Calu3 (cell line): ENCODE measurements around the gene NNMT. TPM values are rescaled to one million over a fixed set of nuclear protein-coding genes. Genes with fewer than 3 reads are reported as not detected.
A peak's percentile ranks its signal among the peaks of the same experiment; 100 is the strongest.

Experiments
- BruUV-seq: library from RNA; stranded (reverse); fragments of 400-500 nt; replicated peaks from 2 replicates; lab custom pipeline; 2021; lab: Mats Ljungman, UMichigan
- CTCF ChIA-PET: fragments of 300-600 bp; sonication (Branson Sonifier 250); formaldehyde crosslinking; loops from one replicate; lab custom pipeline; 2022; ENCODE audit warnings: antibody characterized with exemption; lab: Charles Lee
- DNase-seq: peaks from one replicate; pipeline ENCODE4 v3.0.0; 2022
- H3K27ac Mint-ChIP-seq: one replicate; pipeline ENCODE4 v1.8.0; 2022; ENCODE audit warnings: mixed read lengths; ENCODE audit not compliant: unreplicated experiment
- H3K27me3 Mint-ChIP-seq: one replicate; pipeline ENCODE4 v1.8.0; 2022; ENCODE audit warnings: mixed read lengths; ENCODE audit not compliant: unreplicated experiment
- H3K36me3 Mint-ChIP-seq: one replicate; pipeline ENCODE4 v1.8.0; 2022; ENCODE audit warnings: mild to moderate bottlenecking, moderate library complexity, mixed read lengths; ENCODE audit not compliant: insufficient read depth, unreplicated experiment
- H3K4me1 Mint-ChIP-seq: one replicate; pipeline ENCODE4 v1.8.0; 2022; ENCODE audit warnings: mild to moderate bottlenecking, low read depth, mixed read lengths; ENCODE audit not compliant: unreplicated experiment
- H3K4me3 Mint-ChIP-seq: one replicate; pipeline ENCODE4 v1.8.0; 2022; ENCODE audit warnings: mild to moderate bottlenecking, low read depth, moderate library complexity, mixed read lengths; ENCODE audit not compliant: unreplicated experiment
- H3K9me3 Mint-ChIP-seq: one replicate; pipeline ENCODE4 v1.8.0; 2022; ENCODE audit warnings: low read depth, mixed read lengths; ENCODE audit not compliant: unreplicated experiment
- CTCF ChIP-seq: fragments of 200-600 bp; IDR thresholded peaks from one replicate; pipeline ENCODE4 v1.8.0; 2022; ENCODE audit warnings: antibody characterized with exemption; ENCODE audit not compliant: unreplicated experiment
- intact Hi-C: fragments of 100-400 bp; cut with micrococcal nuclease; formaldehyde crosslinking; loops from one replicate; pipeline ENCODE4 v1.10.0; 2022; ENCODE audit not compliant: unreplicated experiment
- total RNA-seq: library from RNA; stranded (reverse); gene quantifications from 2 replicates; pipeline ENCODE4 v1.2.3, GENCODE V29; 2022

The NNMT gene
- total RNA-seq, 1 experiment from 2014 or later: 116 TPM

DNA sequence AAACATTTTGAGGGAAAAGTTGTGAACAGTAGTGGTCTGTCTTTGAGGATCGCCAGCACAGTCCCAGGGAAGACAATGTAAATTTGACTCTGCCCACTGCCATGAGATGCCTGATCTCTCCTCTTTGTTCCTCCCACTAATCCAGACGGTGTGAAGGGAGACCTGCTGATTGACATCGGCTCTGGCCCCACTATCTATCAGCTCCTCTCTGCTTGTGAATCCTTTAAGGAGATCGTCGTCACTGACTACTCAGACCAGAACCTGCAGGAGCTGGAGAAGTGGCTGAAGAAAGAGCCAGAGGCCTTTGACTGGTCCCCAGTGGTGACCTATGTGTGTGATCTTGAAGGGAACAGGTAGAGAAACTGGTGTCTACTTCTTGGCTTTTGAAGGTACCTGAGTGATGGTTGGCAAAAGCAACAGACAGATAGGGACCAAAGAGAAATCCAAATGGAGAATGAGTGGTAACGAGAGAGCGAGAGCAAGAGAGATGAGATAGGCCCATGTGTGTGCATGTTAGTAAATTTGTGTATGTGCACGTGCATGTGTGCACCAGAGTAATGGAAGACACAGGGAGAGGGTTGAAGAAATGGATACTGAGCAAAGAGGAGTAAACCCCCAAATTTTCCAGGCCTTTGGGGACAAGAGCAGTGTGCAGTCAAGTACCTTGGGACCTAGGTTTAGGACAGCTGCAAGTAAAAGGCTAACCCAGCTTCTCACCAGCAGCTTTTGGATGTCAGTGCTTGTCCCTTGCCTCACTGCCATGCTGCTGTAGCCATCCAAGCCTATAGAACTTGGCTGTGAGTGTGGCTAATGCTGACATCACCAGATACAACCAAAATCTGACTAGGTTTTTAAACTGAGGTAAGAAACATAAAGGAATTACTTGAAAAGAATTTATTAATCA is 1.9 kb downstream of the NNMT start:
- Mint-ChIP-seq H3K27ac (peak overlapping the region; percentile 57), H3K27me3 (no peaks in the 10 kb centered on the region)

GRCh38 chr11:114298710-114299109 is 2.5 kb downstream of the NNMT start:
- Mint-ChIP-seq H3K27ac (no peak overlapping the region), H3K36me3 (peaks cover 64% of the 10 kb centered on the region), H3K27me3 (no peaks in the 10 kb centered on the region), H3K4me1 (peaks cover 50% of the 10 kb centered on the region), H3K4me3 (peak overlapping the region; percentile 74), H3K9me3 (peaks cover 7% of the 10 kb centered on the region)
- TF ChIP-seq CTCF: no peak
- intact Hi-C loops: loop anchor here (5.0 kb wide), 1 partner anchor 104 kb away; the partner anchor contains the start of genes C11orf71 and RBM7
- CTCF ChIA-PET: no interaction called here
- no TSS peak for BruUV-seq
- DNase-seq: no peak

More for the DNA sequence above, 1.9 kb downstream of the NNMT start:
- intact Hi-C loops: loop anchor here (5.0 kb wide), 1 partner anchor 104 kb away; the partner anchor contains the start of genes C11orf71 and RBM7
- Mint-ChIP-seq H3K9me3 (peaks cover 7% of the 10 kb centered on the region), H3K4me1 (peaks cover 53% of the 10 kb centered on the region), H3K4me3 (peak overlapping the region; percentile 74), H3K36me3 (peaks cover 66% of the 10 kb centered on the region)
- no TSS peak for BruUV-seq
- DNase-seq: no peak
- no peak for TF ChIP-seq CTCF
- CTCF ChIA-PET: interaction anchor here (1.1 kb wide), 1 partner anchor 17 kb away, joined by 4 read pairs; no protein-coding TSS in a partner anchor

DNA sequence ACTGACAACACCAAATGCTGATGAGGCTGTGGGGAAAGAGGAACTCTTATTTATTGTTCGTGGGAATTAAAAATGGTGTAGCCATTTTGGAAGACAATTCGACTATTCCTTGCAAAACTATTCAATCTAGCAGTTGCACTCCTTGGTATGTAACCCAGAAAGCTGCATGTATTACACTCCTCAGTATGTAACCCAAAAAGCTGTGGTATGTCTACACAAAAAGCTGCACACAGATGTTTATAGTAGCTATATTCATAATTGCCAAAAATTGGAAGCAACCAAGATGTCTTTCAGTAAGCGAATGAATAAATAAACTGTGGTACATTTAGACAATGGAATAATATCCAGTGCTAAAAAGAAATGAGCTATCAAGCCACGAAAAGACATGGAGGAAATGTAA is 4.9 kb downstream of the NNMT start:
- TF ChIP-seq CTCF: no peak
- DNase-seq: no peak
- peak overlapping the region; percentile 60 for H3K4me3 Mint-ChIP-seq
- H3K4me1 Mint-ChIP-seq: peaks cover 34% of the 10 kb centered on the region
- no TSS peak for BruUV-seq
- H3K27me3 Mint-ChIP-seq: no peaks in the 10 kb centered on the region
- peaks cover 59% of the 10 kb centered on the region for H3K36me3 Mint-ChIP-seq
- H3K9me3 Mint-ChIP-seq: peaks cover 7% of the 10 kb centered on the region
- H3K27ac Mint-ChIP-seq: peak overlapping the region; percentile 62
- intact Hi-C loops: no loop called here
- CTCF ChIA-PET: no interaction called here

- CTCF ChIA-PET: no interaction called here
- no peak overlapping the region for H3K27ac Mint-ChIP-seq
- peaks cover 7% of the 10 kb centered on the region for H3K9me3 Mint-ChIP-seq
- H3K4me3 Mint-ChIP-seq: no peak overlapping the region
- no peak for DNase-seq
- no TSS peak for BruUV-seq
- intact Hi-C loops: no loop called here
- peaks cover 51% of the 10 kb centered on the region for H3K36me3 Mint-ChIP-seq
- H3K27me3 Mint-ChIP-seq: no peaks in the 10 kb centered on the region
- TF ChIP-seq CTCF: no peak
- H3K4me1 Mint-ChIP-seq: peaks cover 36% of the 10 kb centered on the region
These were observed 5.7 kb downstream of the NNMT start for GRCh38 chr11:114301927-114302326.
